HepG2 (cell line): ENCODE measurements around the gene CYB561. TPM values are rescaled to one million over a fixed set of nuclear protein-coding genes. Genes with fewer than 3 reads are reported as not detected.

ENCODE experiments used
- CBX1 ChIP-seq: IDR thresholded peaks from one replicate; pipeline ENCODE4 v1.6.1; 2016; ENCODE audit warnings: antibody characterized with exemption, low read depth
- EED ChIP-seq: sonication (generic); formaldehyde crosslinking; IDR thresholded peaks from 2 replicates; pipeline ENCODE4 v1.5.0; 2020; ENCODE audit warnings: mild to moderate bottlenecking, missing genetic modification reagents
- FIP1L1 ChIP-seq: fragments of 200-400 bp; formaldehyde crosslinking; IDR thresholded peaks from 2 replicates; pipeline ENCODE4 v1.6.1; 2018; ENCODE audit warnings: low read depth, mild to moderate bottlenecking, low read length, moderate library complexity, borderline replicate concordance; ENCODE audit not compliant: insufficient read depth
- GATAD2A ChIP-seq: IDR thresholded peaks from 2 replicates; pipeline ENCODE4 v1.6.1; 2016
- KDM3A ChIP-seq: IDR thresholded peaks from 2 replicates; pipeline ENCODE4 v1.6.1; 2018; ENCODE audit warnings: low read depth, missing compliant biosample characterization
- MXD3 ChIP-seq: IDR thresholded peaks from 2 replicates; pipeline ENCODE4 v1.6.1; 2016; ENCODE audit warnings: mild to moderate bottlenecking, missing biosample characterization, missing genetic modification reagents
- NFKB2 ChIP-seq: sonication (generic); formaldehyde crosslinking; IDR thresholded peaks from 2 replicates; pipeline ENCODE4 v1.4.0; 2020; ENCODE audit warnings: missing genetic modification reagents, borderline replicate concordance
- NR2F2 ChIP-seq: IDR thresholded peaks from 2 replicates; pipeline ENCODE4 v1.6.1; 2012; ENCODE audit warnings: low read depth, inconsistent platforms, borderline replicate concordance
- POLR2AphosphoS5 ChIP-seq: IDR thresholded peaks from 2 replicates; pipeline ENCODE4 v1.6.1; 2012; ENCODE audit warnings: low read depth, low read length
- SNAPC2 ChIP-seq: sonication (generic); formaldehyde crosslinking; IDR thresholded peaks from 2 replicates; pipeline ENCODE4 v1.8.1; 2022; ENCODE audit warnings: mild to moderate bottlenecking, missing genetic modification reagents
- SSRP1 ChIP-seq: IDR thresholded peaks from 2 replicates; pipeline ENCODE4 v1.6.1; 2016; ENCODE audit warnings: control low read depth
- TMF1 ChIP-seq: sonication (generic); formaldehyde crosslinking; IDR thresholded peaks from 2 replicates; pipeline ENCODE4 v1.8.1; 2022; ENCODE audit warnings: low read depth, missing genetic modification reagents
- YY1 ChIP-seq: IDR thresholded peaks from 2 replicates; pipeline ENCODE4 v1.6.1; 2011; ENCODE audit warnings: low read length, low read depth, moderate library complexity, mild to moderate bottlenecking; ENCODE audit not compliant: insufficient read depth, insufficient replicate concordance
- ZGPAT ChIP-seq: IDR thresholded peaks from 2 replicates; pipeline ENCODE4 v1.6.1; 2016; ENCODE audit warnings: mild to moderate bottlenecking
- ZHX2 ChIP-seq, 2 experiments: sonication (generic) in 1 of 2; formaldehyde crosslinking in 1 of 2; IDR thresholded peaks; 2 replicates each; pipeline versions ENCODE4 v1.6.1 to v1.9.0; 2014 to 2022; ENCODE audit warnings: antibody characterized with exemption in 1 of 2, borderline replicate concordance in 1 of 2, inconsistent platforms in 1 of 2, low read depth in 1 of 2, missing genetic modification reagents in 1 of 2
- ZNF12 ChIP-seq: sonication (generic); formaldehyde crosslinking; IDR thresholded peaks from 2 replicates; pipeline ENCODE4 v1.5.0; 2020; ENCODE audit warnings: missing genetic modification reagents
- ZNF317 ChIP-seq: sonication (generic); formaldehyde crosslinking; IDR thresholded peaks from 2 replicates; pipeline ENCODE4 v1.5.0; 2020; ENCODE audit warnings: mild to moderate bottlenecking, missing genetic modification reagents
- ZNF747 ChIP-seq: sonication (generic); formaldehyde crosslinking; IDR thresholded peaks from 2 replicates; pipeline ENCODE4 v1.8.1; 2023; ENCODE audit warnings: missing genetic modification reagents, mild to moderate bottlenecking, borderline replicate concordance
- ZNF761 ChIP-seq: sonication (generic); formaldehyde crosslinking; conservative IDR thresholded peaks from 2 replicates; pipeline ENCODE4 v1.4.0; 2020; ENCODE audit warnings: mild to moderate bottlenecking, missing genetic modification reagents
- ZSCAN30 ChIP-seq: sonication (generic); formaldehyde crosslinking; IDR thresholded peaks from 2 replicates; pipeline ENCODE4 v1.5.0; 2020; ENCODE audit warnings: mild to moderate bottlenecking, missing genetic modification reagents
- polyA plus RNA-seq, 8 experiments: library from polyadenylated mRNA; depleted of rRNA in 3 of 8; stranded (reverse) in 7 of 8; unstranded in 1 of 8; fragments of >200 nt; fragmentation: Illumina TruSeq in 4 of 8; extraction: Trizol in 4 of 8; gene quantifications; 2 replicates each; pipeline versions ENCODE4 v1.2.1 to v1.2.3, GENCODE V29; 2011 to 2016; ENCODE audit warnings: low read depth in 4 of 8, missing spikeins in 1 of 8, mixed read lengths in 1 of 8; ENCODE audit not compliant: insufficient read depth in 1 of 8
- total RNA-seq, 5 experiments: library from RNA; depleted of rRNA; stranded (reverse); fragments of >200 nt; fragmentation: Illumina TruSeq; extraction: Trizol; gene quantifications; 2 replicates each; pipeline ENCODE4 v1.2.3, GENCODE V29; 2016; ENCODE audit warnings: low read depth in 1 of 5
- TF ChIP-seq, protein P1 (sequence below): sonication (generic); IDR thresholded peaks from 2 replicates; pipeline ENCODE4 v1.6.1; 2016; ENCODE audit warnings: low read depth, borderline replicate concordance
- TF ChIP-seq, protein P2 (sequence below): IDR thresholded peaks from 2 replicates; pipeline ENCODE4 v1.6.1; 2018; ENCODE audit warnings: missing genetic modification reagents

Gene CYB561
- total and polyA plus RNA-seq, 2 of the 13 experiments (the other 11 are each of a cell fraction or from before 2014, with no cell fraction given) = 1.5 to 6.7 TPM

GRCh38 chr17:63406689-63407330, 39.3 kb downstream of the CYB561 start (continued):
- TF ChIP-seq ZHX2 (IDR thresholded peaks at IDR 0.05; ENCODE audit: low read depth) (no peak), ZHX2 (CRISPR knock-in tag; IDR thresholded peaks at IDR 0.05; ENCODE audit: borderline replicate concordance) (no peak), SNAPC2 (no peak), GATAD2A (CRISPR knock-in tag) (peak; percentile 25; the same call in 1 of the 2 replicates), ZNF747 (CRISPR knock-in tag) (no peak), ZNF12 (CRISPR knock-in tag) (peak; percentile 96), TMF1 (CRISPR knock-in tag) (no peak), POLR2AphosphoS5 (no peak), ZGPAT (CRISPR knock-in tag) (no peak), EED (CRISPR knock-in tag) (no peak), NR2F2 (no peak), ZNF317 (CRISPR knock-in tag) (no peak), CBX1 (no peak), NFKB2 (no peak), SSRP1 (no peak), YY1 (no peak), MXD3 (CRISPR knock-in tag) (no peak), ZNF761 (CRISPR knock-in tag) (no peak), FIP1L1 (no peak), ZSCAN30 (no peak), KDM3A (CRISPR knock-in tag) (no peak)
- TF ChIP-seq, protein P1, sequence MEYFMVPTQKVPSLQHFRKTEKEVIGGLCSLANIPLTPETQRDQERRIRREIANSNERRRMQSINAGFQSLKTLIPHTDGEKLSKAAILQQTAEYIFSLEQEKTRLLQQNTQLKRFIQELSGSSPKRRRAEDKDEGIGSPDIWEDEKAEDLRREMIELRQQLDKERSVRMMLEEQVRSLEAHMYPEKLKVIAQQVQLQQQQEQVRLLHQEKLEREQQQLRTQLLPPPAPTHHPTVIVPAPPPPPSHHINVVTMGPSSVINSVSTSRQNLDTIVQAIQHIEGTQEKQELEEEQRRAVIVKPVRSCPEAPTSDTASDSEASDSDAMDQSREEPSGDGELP = no peak
- TF ChIP-seq, protein P2, sequence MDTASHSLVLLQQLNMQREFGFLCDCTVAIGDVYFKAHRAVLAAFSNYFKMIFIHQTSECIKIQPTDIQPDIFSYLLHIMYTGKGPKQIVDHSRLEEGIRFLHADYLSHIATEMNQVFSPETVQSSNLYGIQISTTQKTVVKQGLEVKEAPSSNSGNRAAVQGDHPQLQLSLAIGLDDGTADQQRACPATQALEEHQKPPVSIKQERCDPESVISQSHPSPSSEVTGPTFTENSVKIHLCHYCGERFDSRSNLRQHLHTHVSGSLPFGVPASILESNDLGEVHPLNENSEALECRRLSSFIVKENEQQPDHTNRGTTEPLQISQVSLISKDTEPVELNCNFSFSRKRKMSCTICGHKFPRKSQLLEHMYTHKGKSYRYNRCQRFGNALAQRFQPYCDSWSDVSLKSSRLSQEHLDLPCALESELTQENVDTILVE (CRISPR knock-in tag) = peak; percentile 29; the same call in 1 of the 2 replicates
